Middle frontal gyrus (tissue), 1 donor: ENCODE data around the gene GAS2L2.
A peak's percentile ranks its signal among the peaks of the same experiment; 100 is the strongest.

Experiments
- DNase-seq: peaks from one replicate; pipeline ENCODE4 v3.0.0-alpha.2; 2015; ENCODE audit warnings: low spot score; ENCODE audit errors: extremely low spot score

GAS2L2 gene

GRCh38 chr17:35752945-35753764 lies at the start of gene GAS2L2:
Gene GAS2L2, minus strand, starts transcription at chr17:35753239. Its CDS starts 389 bp downstream, at chr17:35752850.
- DNase-seq, result no peak

- DNase-seq, result no peak
Measured at GRCh38 chr17:35801583-35802224, 48.7 kb upstream of the GAS2L2 start.

DNA sequence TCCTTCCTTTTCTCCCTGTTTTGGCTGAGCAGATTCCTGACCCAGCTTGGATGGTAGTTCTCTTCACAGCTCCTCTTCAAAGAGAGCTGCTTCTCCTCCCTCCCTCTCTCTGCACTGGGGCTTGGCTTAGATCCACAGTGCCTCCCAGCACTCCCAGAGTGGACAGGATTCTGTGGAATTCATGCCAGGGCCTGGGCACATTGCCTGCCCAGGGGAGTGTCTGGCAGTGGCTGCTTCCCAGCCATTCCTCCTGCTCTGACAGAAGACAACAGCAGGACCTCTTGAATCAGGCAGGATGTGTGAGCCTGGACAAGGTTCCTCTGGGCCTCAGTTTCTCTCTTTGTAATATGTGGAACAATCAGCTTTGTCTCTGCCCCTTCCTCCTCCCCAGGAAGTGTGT lies 46.9 kb upstream of the GAS2L2 start:
- peak; percentile 43 for DNase-seq

GRCh38 chr17:35797918-35798317 lies 44.9 kb upstream of the GAS2L2 start:
- no peak for DNase-seq

DNA sequence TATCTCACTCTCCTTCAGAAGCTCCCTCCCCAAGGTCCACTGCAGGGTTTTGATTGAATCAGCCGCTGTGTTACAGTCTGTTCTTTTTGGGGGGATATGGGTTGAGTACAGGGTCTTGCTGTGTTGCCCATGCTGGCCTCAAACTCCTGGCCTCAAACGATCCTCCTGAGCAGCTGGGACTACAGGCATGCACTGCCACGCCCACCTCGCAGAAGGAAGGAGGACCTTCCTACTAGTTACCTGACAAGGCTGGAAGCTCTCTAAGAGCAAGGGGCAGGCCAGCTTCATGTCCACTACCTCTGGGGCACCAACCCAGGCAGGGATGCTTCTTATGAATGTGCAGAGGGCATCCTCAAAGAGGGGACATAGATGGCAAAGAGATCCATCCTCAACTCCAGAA lies 44.3 kb upstream of the GAS2L2 start:
- DNase-seq, result no peak

DNA sequence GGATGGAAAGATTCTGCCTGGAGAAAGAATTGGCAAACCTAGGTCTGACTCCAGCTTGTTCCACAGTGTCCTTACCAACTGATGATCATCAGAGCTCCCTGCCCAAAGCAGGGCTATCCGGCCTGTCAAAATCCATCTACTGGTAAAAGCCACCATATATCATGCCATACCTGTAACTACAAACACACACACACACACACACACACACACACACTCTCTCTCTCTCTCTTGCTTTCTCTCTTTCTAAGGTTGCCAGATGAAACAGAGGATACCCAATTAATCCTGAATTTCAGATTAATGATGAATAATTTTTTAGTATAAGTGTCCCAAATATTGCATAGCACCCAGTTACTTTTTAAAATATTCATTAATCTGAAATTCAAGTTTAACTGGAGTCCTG lies 43.9 kb upstream of the GAS2L2 start:
- DNase-seq, result no peak

DNA sequence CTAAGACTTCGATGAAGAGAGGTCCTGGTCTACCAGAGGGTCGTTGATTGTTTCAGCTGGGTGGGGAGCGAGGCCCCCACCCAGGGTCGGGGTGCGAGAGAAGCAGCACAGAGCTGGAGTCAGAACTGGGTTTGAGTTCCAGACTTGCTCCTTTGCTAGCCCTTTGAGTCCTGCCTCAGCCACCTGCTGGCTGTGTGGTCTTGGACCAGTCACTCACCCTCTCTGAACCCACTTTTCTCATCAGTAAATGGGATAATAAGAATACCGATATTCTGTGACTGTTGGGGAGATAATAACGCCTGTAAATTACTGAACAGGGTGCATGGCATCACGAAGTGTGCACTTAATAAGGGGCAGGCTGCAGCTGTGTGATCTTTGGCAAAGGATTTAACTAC lies 42.8 kb upstream of the GAS2L2 start:
- no peak for DNase-seq

GRCh38 chr17:35795007-35795870 lies 42.2 kb upstream of the GAS2L2 start, which contains the start of gene MMP28:
Gene MMP28, minus strand, starts transcription at chr17:35795641. Its CDS starts 264 bp downstream, at chr17:35795377.
- no peak for DNase-seq

GRCh38 chr17:35793257-35793656 lies 40.2 kb upstream of the GAS2L2 start:
- DNase-seq, result no peak

DNA sequence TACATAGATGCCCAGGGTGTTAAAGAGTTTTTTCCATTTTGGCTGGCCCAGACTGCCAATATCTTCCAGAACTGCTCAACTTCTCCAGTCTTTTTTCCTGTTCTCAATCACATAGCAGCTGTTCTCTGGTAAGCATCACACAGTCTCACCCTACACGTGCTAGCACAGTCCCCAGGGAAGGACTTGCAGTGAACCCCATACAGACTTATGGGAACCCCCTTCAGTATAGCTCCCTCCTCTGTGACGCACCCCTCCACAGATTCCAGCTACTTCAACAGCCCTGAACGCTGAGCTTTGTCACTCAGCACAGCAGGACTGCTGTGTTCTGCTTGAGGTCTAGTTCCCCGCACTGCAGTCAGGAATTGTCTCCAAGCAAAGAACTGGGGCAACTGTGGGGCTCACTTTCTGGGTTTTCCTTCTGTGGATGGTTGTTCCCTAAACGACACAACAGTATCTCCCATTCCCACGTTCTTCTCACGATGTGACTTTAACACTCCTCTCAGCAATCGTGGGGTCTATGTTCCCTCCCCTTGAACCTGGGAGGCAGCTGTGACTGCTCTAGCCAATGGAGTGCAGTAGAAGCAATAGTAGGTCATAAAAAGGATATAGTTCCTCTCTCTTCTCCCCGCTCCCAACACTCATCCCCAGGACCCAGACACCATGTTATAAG lies 38.8 kb upstream of the GAS2L2 start:
- no peak for DNase-seq

DNA sequence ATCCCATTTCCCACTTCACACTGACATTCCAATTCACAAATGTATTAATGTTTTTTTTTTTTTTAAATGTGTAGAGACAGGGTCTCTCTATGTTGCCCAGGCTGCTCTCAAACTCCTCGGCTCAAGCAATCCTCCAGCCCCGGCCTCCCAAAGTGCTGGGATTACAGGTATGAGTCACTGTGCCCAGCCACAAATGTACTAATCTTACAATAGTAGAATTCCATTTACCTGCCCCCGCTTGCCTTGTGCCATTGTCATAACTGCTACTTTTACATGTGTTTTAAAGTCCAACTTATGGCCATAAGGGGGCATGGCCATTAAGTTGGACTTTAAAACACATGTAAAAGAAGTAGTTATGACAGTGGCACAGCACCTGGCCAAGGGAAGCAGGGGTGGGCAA lies 37.8 kb upstream of the GAS2L2 start:
- DNase-seq, result no peak

DNA sequence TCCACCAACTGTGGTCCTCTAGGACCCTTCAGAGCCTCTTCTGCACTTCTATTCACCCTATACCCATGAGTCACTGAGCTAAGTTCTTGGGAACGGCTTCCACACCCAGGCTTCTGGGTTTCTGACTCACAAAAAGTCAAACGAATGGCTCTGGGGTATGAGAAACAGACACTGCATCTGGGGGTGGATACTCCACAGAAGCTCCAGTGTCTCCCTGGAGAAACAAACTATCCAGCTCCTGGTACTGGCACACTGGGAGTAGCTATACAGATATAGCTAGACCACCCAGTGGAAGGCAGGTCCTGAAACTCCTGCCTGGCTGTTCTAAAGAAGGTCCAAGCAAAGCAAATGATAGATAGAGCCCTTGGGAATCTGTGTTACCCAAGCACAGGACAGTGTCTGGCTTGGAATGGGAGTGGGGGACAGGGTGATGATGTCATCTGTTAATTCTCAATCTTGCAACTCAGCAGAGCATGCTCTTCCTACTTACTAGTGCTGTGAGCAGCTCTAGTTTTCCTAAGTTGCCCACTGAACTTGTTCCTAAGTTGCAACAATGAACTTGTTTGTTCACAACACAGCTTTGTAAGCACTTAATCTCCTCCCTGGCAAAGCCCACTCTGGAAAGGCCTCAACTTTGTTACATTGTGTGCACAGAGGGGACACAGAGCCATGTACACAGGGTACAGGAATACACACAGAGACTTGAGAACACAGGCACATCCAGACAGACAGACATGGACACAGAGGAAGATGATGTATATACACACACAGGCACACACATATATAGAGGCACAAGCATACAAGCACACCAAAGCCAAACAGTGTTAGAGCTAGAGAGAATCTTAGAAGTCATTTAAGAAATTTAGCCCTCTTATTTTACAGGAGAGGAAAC lies 35.7 kb upstream of the GAS2L2 start:
- no peak for DNase-seq

DNA sequence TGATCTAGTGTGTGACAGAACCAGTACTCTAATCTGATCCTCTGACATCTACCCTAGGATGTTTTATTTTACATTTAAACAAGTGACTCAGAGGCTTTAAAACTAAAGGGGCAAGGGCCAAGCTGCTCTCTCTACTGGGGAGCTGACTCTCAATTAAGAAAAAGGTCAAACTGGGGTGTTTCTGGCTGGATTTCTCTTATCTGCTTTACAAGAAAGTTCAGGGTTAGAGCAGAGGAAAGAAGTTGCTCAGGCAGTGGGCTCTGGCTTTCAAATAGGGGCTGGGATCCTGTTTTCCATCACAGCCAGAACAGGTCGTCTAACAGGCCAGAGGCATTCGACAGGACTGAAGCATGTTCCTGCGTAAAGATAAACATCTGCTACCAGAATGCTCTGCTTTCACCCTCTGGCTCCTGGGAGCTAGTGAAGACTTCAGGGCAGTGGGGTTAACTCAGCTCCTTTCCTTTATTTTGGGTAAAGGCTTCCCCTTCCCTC lies 33.9 kb upstream of the GAS2L2 start:
- DNase-seq, result no peak

- no peak for DNase-seq
Measured at GRCh38 chr17:35784895-35785294, 31.9 kb upstream of the GAS2L2 start.

- DNase-seq, result no peak
Measured at GRCh38 chr17:35780950-35781349, 27.9 kb upstream of the GAS2L2 start.

GRCh38 chr17:35778641-35779196 lies 25.7 kb upstream of the GAS2L2 start:
- no peak for DNase-seq

GRCh38 chr17:35775583-35775982 lies 22.5 kb upstream of the GAS2L2 start:
- no peak for DNase-seq

DNA sequence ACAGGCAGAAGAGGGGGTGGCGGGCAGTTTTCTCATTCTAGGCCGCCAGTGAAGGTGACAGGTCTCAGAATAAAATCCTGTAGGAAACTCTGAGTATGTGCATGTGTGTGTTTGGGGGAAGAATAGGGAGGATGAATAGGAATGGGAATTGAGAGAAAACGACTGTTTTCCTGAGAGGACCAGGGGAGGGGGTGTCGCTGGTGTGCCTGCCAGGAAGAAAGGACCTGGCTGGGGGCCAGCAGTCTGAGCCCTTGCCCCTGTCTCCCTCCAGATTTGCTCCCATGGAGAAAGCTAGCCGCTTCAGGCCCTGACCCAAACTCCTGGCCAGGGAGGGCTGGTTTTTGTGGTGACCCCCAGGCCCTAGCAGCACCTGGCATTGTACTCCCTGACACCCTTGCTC lies 22.0 kb upstream of the GAS2L2 start:
- no peak for DNase-seq

DNA sequence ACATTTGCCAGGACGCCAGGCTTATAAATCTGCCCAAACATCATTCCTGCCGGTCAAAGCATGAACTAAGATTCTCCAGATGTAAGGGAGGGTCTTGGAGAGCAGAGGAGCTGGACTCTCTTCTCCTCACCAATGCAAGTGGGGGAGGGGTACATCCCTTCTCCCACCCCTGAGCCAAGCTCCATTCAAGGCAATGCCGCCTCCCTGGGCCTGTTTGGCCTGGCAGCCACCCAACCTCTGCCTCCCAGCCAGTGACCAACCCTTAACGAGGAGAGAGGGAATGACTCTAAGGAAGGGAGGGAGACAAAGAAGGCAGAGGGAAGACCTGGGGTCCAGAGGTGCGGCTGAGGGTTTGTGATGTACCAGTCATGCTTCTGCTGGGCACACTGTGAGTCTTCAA lies 21.5 kb upstream of the GAS2L2 start:
- DNase-seq, result no peak
